C4-2B (cell line): Measurements from ENCODE around the gene SMYD2.

Experiments
- ZFX ChIP-seq: fragments of 450-650 bp; IDR thresholded peaks from 2 replicates; pipeline ENCODE4 v1.6.1; 2017
- TF ChIP-seq, protein P1 (sequence below): fragments of 450-650 bp; conservative IDR thresholded peaks from 2 replicates; pipeline ENCODE4 v1.5.1; 2017; ENCODE audit warnings: mild to moderate bottlenecking

DNA sequence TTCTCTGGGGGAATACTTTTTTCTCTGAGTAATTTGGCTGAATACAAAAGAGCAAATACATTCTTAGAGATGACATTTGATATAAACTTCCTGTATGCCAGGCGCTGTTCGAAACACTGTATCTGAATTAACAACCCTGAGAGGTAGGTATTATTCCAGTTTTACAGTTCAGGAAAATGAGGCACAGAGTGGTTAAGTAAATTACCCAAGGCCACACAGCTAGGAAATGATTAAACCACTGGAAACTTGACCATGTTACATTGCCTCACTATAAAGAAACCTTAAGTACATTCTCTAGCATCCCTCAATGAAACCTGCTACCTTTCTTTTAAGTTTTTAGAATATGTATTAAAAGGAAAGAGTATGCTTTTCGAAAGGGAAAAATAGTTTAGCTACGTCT is 54.6 kb downstream of the SMYD2 start:
- TF ChIP-seq, protein P1, sequence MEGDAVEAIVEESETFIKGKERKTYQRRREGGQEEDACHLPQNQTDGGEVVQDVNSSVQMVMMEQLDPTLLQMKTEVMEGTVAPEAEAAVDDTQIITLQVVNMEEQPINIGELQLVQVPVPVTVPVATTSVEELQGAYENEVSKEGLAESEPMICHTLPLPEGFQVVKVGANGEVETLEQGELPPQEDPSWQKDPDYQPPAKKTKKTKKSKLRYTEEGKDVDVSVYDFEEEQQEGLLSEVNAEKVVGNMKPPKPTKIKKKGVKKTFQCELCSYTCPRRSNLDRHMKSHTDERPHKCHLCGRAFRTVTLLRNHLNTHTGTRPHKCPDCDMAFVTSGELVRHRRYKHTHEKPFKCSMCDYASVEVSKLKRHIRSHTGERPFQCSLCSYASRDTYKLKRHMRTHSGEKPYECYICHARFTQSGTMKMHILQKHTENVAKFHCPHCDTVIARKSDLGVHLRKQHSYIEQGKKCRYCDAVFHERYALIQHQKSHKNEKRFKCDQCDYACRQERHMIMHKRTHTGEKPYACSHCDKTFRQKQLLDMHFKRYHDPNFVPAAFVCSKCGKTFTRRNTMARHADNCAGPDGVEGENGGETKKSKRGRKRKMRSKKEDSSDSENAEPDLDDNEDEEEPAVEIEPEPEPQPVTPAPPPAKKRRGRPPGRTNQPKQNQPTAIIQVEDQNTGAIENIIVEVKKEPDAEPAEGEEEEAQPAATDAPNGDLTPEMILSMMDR: no peak
- TF ChIP-seq ZFX: no peak
